Natural killer cell (primary cell): ENCODE data around the gene GALNT17. TPM values are rescaled to one million over a fixed set of nuclear protein-coding genes. Genes with fewer than 3 reads are reported as not detected.

Experiments used
- ATAC-seq, 3 donors: fragments of 150-1000 bp in 2 of 3; fragments of 200-7000 bp in 1 of 3; cut with Tn5 transposase; 1 replicate in 1 of 3; 2 replicates in 2 of 3; pipeline ENCODE4 v1.10.0; 2021; ENCODE audit warnings: mild to moderate bottlenecking in 2 of 3, moderate library complexity in 2 of 3
- DNase-seq, 2 donors: peaks; one replicate each; pipeline versions ENCODE4 v3.0.0 to v3.0.0-alpha.2; 2013 to 2021; ENCODE audit warnings: mixed read lengths in 1 of 2
- H3K27ac ChIP-seq: one replicate; pipeline ENCODE4 v1.5.1; 2013; ENCODE audit warnings: mild to moderate bottlenecking, low read length
- H3K27me3 ChIP-seq: one replicate; pipeline ENCODE4 v1.6.1; 2013; ENCODE audit warnings: low read length; ENCODE audit not compliant: control insufficient read depth, insufficient read depth
- H3K36me3 ChIP-seq: one replicate; pipeline ENCODE4 v1.6.1; 2013; ENCODE audit warnings: low read length; ENCODE audit not compliant: control insufficient read depth, insufficient read depth
- H3K4me1 ChIP-seq: one replicate; pipeline ENCODE4 v1.6.1; 2013; ENCODE audit warnings: low read length; ENCODE audit not compliant: control insufficient read depth, insufficient read depth
- H3K4me3 ChIP-seq: one replicate; pipeline ENCODE4 v1.5.1; 2013; ENCODE audit warnings: low read length
- H3K9me3 ChIP-seq: one replicate; pipeline ENCODE4 v1.6.1; 2013; ENCODE audit warnings: low read length; ENCODE audit not compliant: control insufficient read depth, insufficient read depth
- H3K27ac Mint-ChIP-seq, 2 donors: one replicate each; pipeline ENCODE4 v1.8.0; 2022; ENCODE audit warnings: mild to moderate bottlenecking in 2 of 2, mixed read lengths in 2 of 2, moderate library complexity in 1 of 2
- H3K27me3 Mint-ChIP-seq, 2 donors: one replicate each; pipeline ENCODE4 v1.8.0; 2022; ENCODE audit warnings: low read depth in 2 of 2, mixed read lengths in 2 of 2
- H3K36me3 Mint-ChIP-seq: one replicate; pipeline ENCODE4 v1.8.0; 2022; ENCODE audit warnings: mixed read lengths
- H3K4me1 Mint-ChIP-seq, 2 donors: one replicate each; pipeline ENCODE4 v1.8.0; 2022; ENCODE audit warnings: mixed read lengths in 2 of 2
- H3K4me3 Mint-ChIP-seq: one replicate; pipeline ENCODE4 v1.8.0; 2022; ENCODE audit warnings: mild to moderate bottlenecking, moderate library complexity, mixed read lengths
- H3K9me3 Mint-ChIP-seq, 2 donors: one replicate each; pipeline ENCODE4 v1.8.0; 2022; ENCODE audit warnings: mixed read lengths in 2 of 2
- CTCF ChIP-seq: fragments of 200-600 bp; IDR thresholded peaks from one replicate; pipeline ENCODE4 v1.8.0; 2022; ENCODE audit warnings: antibody characterized with exemption
- WGBS: methylation state at CpG from one replicate; pipeline ENCODE4 v1.1.7; 2013; ENCODE audit warnings: missing lambda C conversion rate; ENCODE audit not compliant: insufficient coverage; 5-methylcytosine and 5-hydroxymethylcytosine counted together
- intact Hi-C: fragments of 100-400 bp; cut with micrococcal nuclease; formaldehyde crosslinking; loops from one replicate; pipeline ENCODE4 v1.14.2; 2022
- total RNA-seq, 4 donors: library from RNA; stranded (reverse); fragments of 120-200 nt in 1 of 4; gene quantifications; one replicate each; pipeline versions ENCODE4 v1.2.3 to v1.2.4, GENCODE V29; 2013 to 2022

The GALNT17 gene
- total RNA-seq, 3 donors from 2014 or later (not counting 1 experiment from before 2014, with no cell fraction given) = not detected

DNA sequence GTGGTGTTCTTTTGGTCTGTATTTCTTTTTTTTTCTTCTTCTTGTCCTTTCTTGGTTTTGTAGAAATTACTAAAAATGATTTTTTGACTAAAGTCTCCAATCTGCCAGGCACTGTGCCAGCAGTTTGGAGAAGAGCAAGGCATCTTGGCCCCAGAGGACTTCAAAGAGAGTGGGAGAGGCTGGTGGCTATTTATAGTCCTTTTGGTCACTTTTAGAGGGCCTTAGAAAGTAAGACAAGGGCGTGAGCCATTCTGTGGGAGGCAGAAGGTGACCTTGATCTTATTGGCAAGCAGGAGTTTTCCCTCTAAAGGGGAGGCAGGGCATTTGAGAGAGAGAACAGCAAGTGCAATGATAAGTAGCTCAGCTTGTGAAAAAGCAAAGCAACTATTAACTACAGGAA, 211.9 kb downstream of the GALNT17 start:
- H3K27me3 Mint-ChIP-seq = no peaks in the 10 kb centered on the region
- no peaks in the 10 kb centered on the region for H3K36me3 Mint-ChIP-seq
- no peak overlapping the region for H3K4me3 Mint-ChIP-seq
- Histone ChIP-seq H3K27me3 (no peaks in the 10 kb centered on the region), H3K9me3 (peaks cover 7% of the 10 kb centered on the region), H3K27ac (no peak overlapping the region), H3K4me1 (no peaks in the 10 kb centered on the region), H3K4me3 (no peak overlapping the region), H3K36me3 (no peaks in the 10 kb centered on the region)
- ATAC-seq (no peak), DNase-seq (no peak)
- 53% methylated on average over 1 of the region's 1 CpG for WGBS
- no peak overlapping the region for H3K27ac Mint-ChIP-seq
- no peak for TF ChIP-seq CTCF
- intact Hi-C loops = no loop called here
- peaks cover 12 to 21% of the 10 kb centered on the region in 2 donors for H3K9me3 Mint-ChIP-seq
- no peaks in the 10 kb centered on the region for H3K4me1 Mint-ChIP-seq

DNA sequence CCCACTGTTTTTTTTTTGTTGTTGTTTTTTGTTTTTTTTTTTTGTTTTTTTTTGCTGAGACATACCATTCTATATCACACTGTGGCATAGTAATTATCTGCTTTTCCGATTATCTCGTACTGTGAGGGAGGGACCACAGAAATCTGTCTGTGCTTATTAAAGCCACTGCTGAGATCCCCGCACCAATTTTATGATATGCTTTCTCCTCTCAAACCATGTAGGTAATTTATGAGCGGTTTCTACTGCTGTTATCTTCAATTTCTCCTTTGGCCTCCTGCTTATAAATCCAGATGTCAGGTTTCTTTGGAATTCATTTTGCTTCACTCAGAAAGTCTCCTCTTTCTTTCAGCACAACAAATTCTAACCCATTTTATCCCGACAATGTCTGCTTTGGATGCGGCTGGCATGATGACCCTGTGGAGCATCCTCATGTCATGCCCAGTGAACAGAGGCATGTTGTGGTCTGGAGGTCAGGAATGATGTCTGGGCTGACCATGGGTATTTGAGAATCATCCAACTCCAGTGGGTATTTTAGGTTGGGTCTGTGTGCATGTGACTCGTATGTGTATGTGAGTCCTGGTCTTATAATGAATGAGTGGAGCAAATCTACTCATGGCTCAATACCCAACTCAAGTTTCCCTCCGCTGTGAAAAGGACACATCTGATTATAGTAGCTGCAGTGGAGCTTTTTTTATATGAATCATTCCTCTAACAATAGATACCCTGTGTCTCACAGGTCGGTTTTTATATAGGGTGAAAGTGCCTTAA, 213.4 kb downstream of the GALNT17 start:
- Histone ChIP-seq H3K4me1 (no peaks in the 10 kb centered on the region), H3K27ac (no peak overlapping the region), H3K9me3 (peaks cover 4% of the 10 kb centered on the region), H3K36me3 (no peaks in the 10 kb centered on the region), H3K27me3 (no peaks in the 10 kb centered on the region), H3K4me3 (no peak overlapping the region)
- 92% methylated on average over 8 of the region's 9 CpGs for WGBS
- TF ChIP-seq CTCF = no peak
- H3K36me3 Mint-ChIP-seq = no peaks in the 10 kb centered on the region
- DNase-seq (no peak), ATAC-seq (no peak)
- no peaks in the 10 kb centered on the region for H3K4me1 Mint-ChIP-seq
- H3K9me3 Mint-ChIP-seq = peaks cover 9 to 11% of the 10 kb centered on the region in 2 donors
- no peak overlapping the region for H3K27ac Mint-ChIP-seq
- intact Hi-C loops = no loop called here
- no peaks in the 10 kb centered on the region for H3K27me3 Mint-ChIP-seq
- H3K4me3 Mint-ChIP-seq = no peak overlapping the region

GRCh38 chr7:71348821-71349681, 217.1 kb downstream of the GALNT17 start:
- Histone ChIP-seq H3K27me3 (no peaks in the 10 kb centered on the region), H3K4me3 (no peak overlapping the region), H3K9me3 (no peaks in the 10 kb centered on the region), H3K27ac (no peak overlapping the region), H3K36me3 (no peaks in the 10 kb centered on the region), H3K4me1 (no peaks in the 10 kb centered on the region)
- DNase-seq (no peak), ATAC-seq (no peak)
- intact Hi-C loops = no loop called here
- WGBS = 76% methylated on average over 16 of the region's 16 CpGs
- Mint-ChIP-seq H3K4me3 (no peak overlapping the region), H3K9me3 (peaks cover 12 to 24% of the 10 kb centered on the region in 2 donors), H3K36me3 (no peaks in the 10 kb centered on the region), H3K4me1 (no peaks in the 10 kb centered on the region), H3K27ac (no peak overlapping the region), H3K27me3 (no peaks in the 10 kb centered on the region)
- no peak for TF ChIP-seq CTCF
